Measurements from ENCODE around the gene PPP6R3. TPM values are rescaled to one million over a fixed set of nuclear protein-coding genes. Genes with fewer than 3 reads are reported as not detected.

Gene PPP6R3
- total and polyA plus RNA-seq, 8 donors: 19.5 to 236 (median 103) TPM

DNA sequence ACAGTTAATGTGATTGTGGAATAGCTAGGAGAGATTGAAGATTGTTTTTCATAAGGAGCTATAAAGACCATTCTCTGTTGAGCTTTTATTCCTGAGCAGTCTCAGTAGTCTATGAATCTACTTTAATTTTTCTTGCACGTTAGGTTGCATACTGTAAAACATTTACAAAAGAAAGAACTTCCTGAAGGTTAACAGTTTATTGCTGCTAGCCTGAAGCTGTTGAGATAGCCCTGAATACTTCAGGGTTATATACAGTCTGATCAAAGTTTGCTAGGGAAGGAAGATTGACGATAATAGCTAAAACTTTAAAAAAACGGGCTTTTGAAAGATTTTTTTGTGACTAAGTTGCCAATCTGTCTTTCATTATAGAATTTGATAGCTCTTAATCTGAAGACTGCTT, 64.8 kb downstream of the PPP6R3 start:
- no peaks in the 10 kb centered on the region for H3K27me3 ChIP-seq
- no peaks in the 10 kb centered on the region for H3K9me3 ChIP-seq
- intact Hi-C loops (cut with DNase I; ENCODE audit: low total_unique reads): no loop called here
- no peak for TF ChIP-seq POLR2A (IDR thresholded peaks at IDR 0.05)
- TF ChIP-seq, protein P1, sequence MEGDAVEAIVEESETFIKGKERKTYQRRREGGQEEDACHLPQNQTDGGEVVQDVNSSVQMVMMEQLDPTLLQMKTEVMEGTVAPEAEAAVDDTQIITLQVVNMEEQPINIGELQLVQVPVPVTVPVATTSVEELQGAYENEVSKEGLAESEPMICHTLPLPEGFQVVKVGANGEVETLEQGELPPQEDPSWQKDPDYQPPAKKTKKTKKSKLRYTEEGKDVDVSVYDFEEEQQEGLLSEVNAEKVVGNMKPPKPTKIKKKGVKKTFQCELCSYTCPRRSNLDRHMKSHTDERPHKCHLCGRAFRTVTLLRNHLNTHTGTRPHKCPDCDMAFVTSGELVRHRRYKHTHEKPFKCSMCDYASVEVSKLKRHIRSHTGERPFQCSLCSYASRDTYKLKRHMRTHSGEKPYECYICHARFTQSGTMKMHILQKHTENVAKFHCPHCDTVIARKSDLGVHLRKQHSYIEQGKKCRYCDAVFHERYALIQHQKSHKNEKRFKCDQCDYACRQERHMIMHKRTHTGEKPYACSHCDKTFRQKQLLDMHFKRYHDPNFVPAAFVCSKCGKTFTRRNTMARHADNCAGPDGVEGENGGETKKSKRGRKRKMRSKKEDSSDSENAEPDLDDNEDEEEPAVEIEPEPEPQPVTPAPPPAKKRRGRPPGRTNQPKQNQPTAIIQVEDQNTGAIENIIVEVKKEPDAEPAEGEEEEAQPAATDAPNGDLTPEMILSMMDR (IDR thresholded peaks at IDR 0.05): no peak
- no peak for TF ChIP-seq POLR2AphosphoS5 (IDR thresholded peaks at IDR 0.05)
- TF ChIP-seq EP300 (IDR thresholded peaks at IDR 0.05): no peak
- H3K4me3 ChIP-seq: no peak overlapping the region
- DNase-seq: no peak
- H3K4me1 ChIP-seq: peaks cover 11 to 59% (median 35%) of the 10 kb centered on the region in 4 donors
- H3K36me3 ChIP-seq: peaks cover 2 to 74% (median 72%) of the 10 kb centered on the region in 4 donors
- no peak overlapping the region for H3K27ac ChIP-seq
- 75 to 82% (median 79%) methylated on average over 3 of the region's 3 CpGs for WGBS, 5 donors

DNA sequence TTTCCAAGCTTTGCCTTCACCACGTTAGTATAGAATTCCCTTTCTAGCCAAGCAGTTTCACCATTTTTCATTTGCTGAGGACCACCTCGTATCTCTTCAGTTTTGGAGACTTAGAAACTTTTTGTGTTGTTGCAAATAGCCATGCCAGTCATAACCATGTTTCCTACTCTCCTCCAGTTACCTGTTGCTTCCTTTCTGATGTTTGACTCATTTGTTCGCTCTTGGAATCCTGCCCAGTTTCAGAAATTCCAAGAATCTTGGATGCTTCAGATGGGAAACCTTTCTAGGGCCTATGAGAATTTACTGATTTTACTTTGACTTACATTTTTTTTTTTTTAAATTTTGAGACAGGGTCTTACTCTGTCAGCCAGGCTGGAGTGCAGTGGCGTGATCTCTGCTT, 65.4 kb downstream of the PPP6R3 start:
- Histone ChIP-seq H3K27ac (no peak overlapping the region), H3K4me3 (no peak overlapping the region), H3K9me3 (no peaks in the 10 kb centered on the region), H3K36me3 (peaks cover 0 to 68% (median 66%) of the 10 kb centered on the region in 4 donors), H3K27me3 (no peaks in the 10 kb centered on the region), H3K4me1 (peaks cover 11 to 65% (median 35%) of the 10 kb centered on the region in 4 donors)
- TF ChIP-seq, protein P1 (IDR thresholded peaks at IDR 0.05): no peak
- TF ChIP-seq POLR2AphosphoS5 (IDR thresholded peaks at IDR 0.05) (no peak), POLR2A (IDR thresholded peaks at IDR 0.05) (no peak), EP300 (IDR thresholded peaks at IDR 0.05) (no peak)
- intact Hi-C loops (cut with DNase I; ENCODE audit: low total_unique reads): no loop called here
- DNase-seq: no peak
- WGBS, 5 donors: 74 to 86% (median 81%) methylated on average over 4 of the region's 4 CpGs

DNA sequence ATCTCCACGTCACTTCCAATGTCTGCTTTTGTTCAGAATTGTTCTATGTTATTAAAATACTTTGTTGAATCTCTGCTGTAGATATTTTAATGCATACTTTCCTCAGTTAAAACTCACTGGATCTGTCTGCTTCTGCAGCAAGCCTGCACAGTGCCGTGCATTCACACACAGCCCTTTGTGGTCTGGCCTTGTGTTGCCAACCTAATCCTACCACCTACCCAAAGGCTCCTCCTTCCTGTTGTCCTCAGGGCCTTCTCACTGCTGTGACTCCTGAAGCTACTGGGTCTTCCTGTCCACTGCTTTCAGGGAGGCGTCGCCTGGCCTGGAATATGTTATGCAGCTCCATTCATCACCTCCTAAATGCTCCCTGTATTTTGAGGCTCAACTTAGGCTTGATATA, 67.0 kb downstream of the PPP6R3 start:
- Histone ChIP-seq H3K36me3 (peaks cover 0 to 51% (median 49%) of the 10 kb centered on the region in 4 donors), H3K9me3 (no peaks in the 10 kb centered on the region), H3K27ac (no peak overlapping the region), H3K27me3 (no peaks in the 10 kb centered on the region), H3K4me1 (peaks cover 17 to 82% (median 49%) of the 10 kb centered on the region in 4 donors), H3K4me3 (no peak overlapping the region)
- intact Hi-C loops (cut with DNase I; ENCODE audit: low total_unique reads): no loop called here
- TF ChIP-seq POLR2A (IDR thresholded peaks at IDR 0.05): no peak
- no peak for TF ChIP-seq POLR2AphosphoS5 (IDR thresholded peaks at IDR 0.05)
- TF ChIP-seq EP300 (IDR thresholded peaks at IDR 0.05): no peak
- TF ChIP-seq, protein P1 (IDR thresholded peaks at IDR 0.05): no peak
- 83 to 92% (median 89%) methylated on average over 4 of the region's 4 CpGs for WGBS, 5 donors
- no peak for DNase-seq

DNA sequence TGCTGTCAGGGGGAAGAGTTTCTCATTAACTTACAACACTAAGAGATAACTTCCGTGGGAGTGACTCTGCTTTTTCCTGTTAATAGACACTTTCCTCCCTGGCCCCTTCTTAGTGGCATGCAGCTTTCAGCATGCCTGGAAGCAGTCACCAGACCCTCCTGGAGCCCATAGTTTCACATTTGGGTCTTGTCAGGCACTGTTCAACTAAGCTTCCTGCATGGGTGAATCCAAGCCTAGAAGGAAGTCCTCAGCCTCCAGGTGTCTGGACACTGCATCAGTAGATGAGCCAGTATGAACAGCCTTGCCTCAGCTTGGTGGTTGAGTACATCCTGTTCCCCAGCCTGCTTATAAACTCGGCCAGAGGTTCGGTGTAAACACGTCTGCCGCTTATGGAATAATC, 68.1 kb downstream of the PPP6R3 start:
- whole genome bisulfite sequencing, 5 donors: 43 to 66% (median 59%) methylated on average over 5 of the region's 5 CpGs
- H3K36me3 ChIP-seq: peaks cover 0 to 42% (median 39%) of the 10 kb centered on the region in 4 donors
- H3K27me3 ChIP-seq: no peaks in the 10 kb centered on the region
- TF ChIP-seq, protein P1 (IDR thresholded peaks at IDR 0.05): no peak
- TF ChIP-seq POLR2AphosphoS5 (IDR thresholded peaks at IDR 0.05): peak in 2 of 3 donors; percentile 19 to 33
- peaks cover 19 to 91% (median 58%) of the 10 kb centered on the region in 4 donors for H3K4me1 ChIP-seq
- H3K9me3 ChIP-seq: no peaks in the 10 kb centered on the region
- peak overlapping the region in 4 of 5 donors; percentile 33 to 59 (median 41) for H3K27ac ChIP-seq
- intact Hi-C loops (cut with DNase I; ENCODE audit: low total_unique reads): no loop called here
- H3K4me3 ChIP-seq: no peak overlapping the region
- DNase-seq: peak in 1 of 2 donors; percentile 37

Data from stomach (tissue), 9 donors.